HepG2 (cell line): ENCODE results near the gene GPAT3. TPM values are rescaled to one million over a fixed set of nuclear protein-coding genes. Genes with fewer than 3 reads are reported as not detected.

ENCODE experiments used
- ATAC-seq: fragments of 200-7000 bp; cut with Tn5 transposase; 3 replicates; pipeline ENCODE4 v1.9.1; 2020; ENCODE audit warnings: mild to moderate bottlenecking, moderate library complexity
- BruUV-seq: library from RNA; stranded (reverse); fragments of 400-500 nt; replicated peaks from 2 replicates; lab custom pipeline; 2021; lab: Mats Ljungman, UMichigan
- CTCF ChIA-PET: fragments of 300-600 bp; formaldehyde crosslinking; extraction: SDS; loops from one replicate; lab custom pipeline; 2021; ENCODE audit warnings: low total read pairs, inconsistent platforms, low intra/inter-chr PET ratio; lab: Yijun Ruan, JAX
- POLR2A ChIA-PET: fragments of 350-600 bp; sonication (Branson Sonifier 250); formaldehyde crosslinking; loops from one replicate; lab custom pipeline; 2020; ENCODE audit warnings: antibody characterized with exemption, inconsistent platforms; lab: Yijun Ruan, JAX
- DNase-seq: peaks from one replicate; pipeline ENCODE4 v3.0.0-alpha.2; 2015; ENCODE audit warnings: low spot score
- FAIRE-seq: peaks from 3 replicates; lab custom pipeline; 2011; peaks lifted over from hg19 to GRCh38; lab: Jason Lieb, UNC
- H2AFZ ChIP-seq: one replicate; pipeline ENCODE4 v1.6.1; 2011; ENCODE audit warnings: low read length, inconsistent platforms
- H3K27ac ChIP-seq: fragments of 300-600 bp; 3 replicates; pipeline ENCODE4 v1.8.0; 2011; ENCODE audit warnings: mixed run types, mild to moderate bottlenecking, mixed read lengths, low read length, inconsistent platforms; ENCODE audit not compliant: insufficient read depth; ENCODE audit errors: extremely low read length
- H3K27me3 ChIP-seq, 2 experiments: fragments of 200-600 bp in 1 of 2; 2 replicates in 1 of 2; 3 replicates in 1 of 2; pipeline versions ENCODE4 v1.6.0 to v1.8.0; 2011; ENCODE audit warnings: low read length in 2 of 2, mild to moderate bottlenecking in 2 of 2, moderate library complexity in 2 of 2, inconsistent platforms in 1 of 2; ENCODE audit not compliant: insufficient read depth in 2 of 2, control insufficient read depth in 1 of 2
- H3K36me3 ChIP-seq, 2 experiments: fragments of 200-600 bp in 1 of 2; replicated peaks in 1 of 2; 2 replicates in 1 of 2; 3 replicates in 1 of 2; pipeline versions ENCODE4 v1.5.1 to v1.8.0; 2011; ENCODE audit warnings: low read length in 2 of 2, inconsistent platforms in 1 of 2; ENCODE audit not compliant: insufficient read depth in 2 of 2, control insufficient read depth in 1 of 2
- H3K4me1 ChIP-seq: 2 replicates; pipeline ENCODE4 v1.5.1; 2012; ENCODE audit warnings: low read length, inconsistent platforms; ENCODE audit not compliant: insufficient read depth
- H3K4me2 ChIP-seq: 2 replicates; pipeline ENCODE4 v1.6.0; 2011; ENCODE audit warnings: low read depth, low read length, inconsistent platforms
- H3K4me3 ChIP-seq, 3 experiments: fragments of 200-600 bp in 1 of 3; sonication (generic), shearing (Covaris generic) in 1 of 3; replicated peaks in 1 of 3; 2 replicates each; pipeline ENCODE4 v1.5.1; 2011 to 2016; ENCODE audit warnings: low read length in 3 of 3, inconsistent platforms in 2 of 3, low read depth in 2 of 3, mild to moderate bottlenecking in 2 of 3, control low read depth in 1 of 3, mixed read lengths in 1 of 3; ENCODE audit not compliant: insufficient read depth in 1 of 3
- H3K79me2 ChIP-seq: one replicate; pipeline ENCODE4 v1.6.1; 2011; ENCODE audit warnings: low read length, inconsistent platforms; ENCODE audit not compliant: insufficient read depth
- H3K9ac ChIP-seq: 2 replicates; pipeline ENCODE4 v1.6.0; 2011; ENCODE audit warnings: mild to moderate bottlenecking, low read depth, low read length, inconsistent platforms; ENCODE audit not compliant: insufficient read depth
- H3K9me3 ChIP-seq: 2 replicates; pipeline ENCODE4 v1.5.1; 2012; ENCODE audit warnings: mild to moderate bottlenecking, low read length
- H4K20me1 ChIP-seq: 2 replicates; pipeline ENCODE4 v1.6.0; 2011; ENCODE audit warnings: inconsistent platforms, mild to moderate bottlenecking, low read length, moderate library complexity; ENCODE audit not compliant: insufficient read depth
- CEBPG ChIP-seq: IDR thresholded peaks from 2 replicates; pipeline ENCODE4 v1.6.1; 2016
- FOXO1 ChIP-seq: sonication (generic); formaldehyde crosslinking; IDR thresholded peaks from 2 replicates; pipeline ENCODE4 v1.4.0; 2020; ENCODE audit warnings: missing genetic modification reagents
- GFI1 ChIP-seq: sonication (generic); formaldehyde crosslinking; IDR thresholded peaks from 2 replicates; pipeline ENCODE4 v1.5.0; 2020; ENCODE audit warnings: missing genetic modification reagents, mild to moderate bottlenecking, borderline replicate concordance
- KDM5A ChIP-seq: fragments of 200-600 bp; sonication (generic); IDR thresholded peaks from 2 replicates; pipeline ENCODE4 v1.7.0; 2018; ENCODE audit warnings: antibody characterized with exemption, mild to moderate bottlenecking, low read length, borderline replicate concordance
- ZNF121 ChIP-seq: sonication (generic); formaldehyde crosslinking; IDR thresholded peaks from 2 replicates; pipeline ENCODE4 v1.5.0; 2020; ENCODE audit warnings: mild to moderate bottlenecking, missing genetic modification reagents
- ZNF292 ChIP-seq: sonication (generic); formaldehyde crosslinking; IDR thresholded peaks from 2 replicates; pipeline ENCODE4 v1.8.1; 2022; ENCODE audit warnings: mild to moderate bottlenecking, low read depth, missing genetic modification reagents, borderline replicate concordance
- ZNF557 ChIP-seq: sonication (generic); formaldehyde crosslinking; IDR thresholded peaks from 2 replicates; pipeline ENCODE4 v1.4.0; 2020; ENCODE audit warnings: missing genetic modification reagents
- ZNF766 ChIP-seq: sonication (generic); formaldehyde crosslinking; IDR thresholded peaks from 2 replicates; pipeline ENCODE4 v1.5.0; 2020; ENCODE audit warnings: missing genetic modification reagents, borderline replicate concordance
- WGBS: methylation state at CpG from one replicate; pipeline ENCODE4 v1.1.6; 2017; ENCODE audit warnings: low lambda C conversion rate; 5-methylcytosine and 5-hydroxymethylcytosine counted together
- in situ Hi-C: cut with HindIII; loops from 2 replicates; pipeline ENCODE4 v1.10.0; 2017; ENCODE audit warnings: low pct_unique_long_range_greater_than_20kb; ENCODE audit not compliant: extremely low pct_ligation_motif_present
- intact Hi-C: fragments of 100-400 bp; cut with micrococcal nuclease; formaldehyde crosslinking; loops from one replicate; pipeline ENCODE4 v1.10.0; 2022; ENCODE audit not compliant: unreplicated experiment
- polyA plus RNA-seq, 8 experiments: library from polyadenylated mRNA; depleted of rRNA in 3 of 8; stranded (reverse) in 7 of 8; unstranded in 1 of 8; fragments of >200 nt; fragmentation: Illumina TruSeq in 4 of 8; extraction: Trizol in 4 of 8; gene quantifications; 2 replicates each; pipeline versions ENCODE4 v1.2.1 to v1.2.3, GENCODE V29; 2011 to 2016; ENCODE audit warnings: low read depth in 4 of 8, missing spikeins in 1 of 8, mixed read lengths in 1 of 8; ENCODE audit not compliant: insufficient read depth in 1 of 8
- total RNA-seq, 5 experiments: library from RNA; depleted of rRNA; stranded (reverse); fragments of >200 nt; fragmentation: Illumina TruSeq; extraction: Trizol; gene quantifications; 2 replicates each; pipeline ENCODE4 v1.2.3, GENCODE V29; 2016; ENCODE audit warnings: low read depth in 1 of 5
- TF ChIP-seq, protein P1 (sequence below): sonication (generic); formaldehyde crosslinking; IDR thresholded peaks from 2 replicates; pipeline ENCODE4 v1.8.0; 2022; ENCODE audit warnings: low read depth, missing genetic modification reagents
- TF ChIP-seq, protein P2 (sequence below): sonication (generic); formaldehyde crosslinking; IDR thresholded peaks from 2 replicates; pipeline ENCODE4 v1.4.0; 2020; ENCODE audit warnings: missing genetic modification reagents, mild to moderate bottlenecking, borderline replicate concordance
- TF ChIP-seq, protein P3 (sequence below): IDR thresholded peaks from 2 replicates; pipeline ENCODE4 v1.6.1; 2016; ENCODE audit warnings: missing biosample characterization, missing genetic modification reagents, low read depth

GPAT3 gene
- total and polyA plus RNA-seq, 2 of the 13 experiments (the other 11 are each of a cell fraction or from before 2014, with no cell fraction given) = 2.4 to 2.6 TPM

DNA sequence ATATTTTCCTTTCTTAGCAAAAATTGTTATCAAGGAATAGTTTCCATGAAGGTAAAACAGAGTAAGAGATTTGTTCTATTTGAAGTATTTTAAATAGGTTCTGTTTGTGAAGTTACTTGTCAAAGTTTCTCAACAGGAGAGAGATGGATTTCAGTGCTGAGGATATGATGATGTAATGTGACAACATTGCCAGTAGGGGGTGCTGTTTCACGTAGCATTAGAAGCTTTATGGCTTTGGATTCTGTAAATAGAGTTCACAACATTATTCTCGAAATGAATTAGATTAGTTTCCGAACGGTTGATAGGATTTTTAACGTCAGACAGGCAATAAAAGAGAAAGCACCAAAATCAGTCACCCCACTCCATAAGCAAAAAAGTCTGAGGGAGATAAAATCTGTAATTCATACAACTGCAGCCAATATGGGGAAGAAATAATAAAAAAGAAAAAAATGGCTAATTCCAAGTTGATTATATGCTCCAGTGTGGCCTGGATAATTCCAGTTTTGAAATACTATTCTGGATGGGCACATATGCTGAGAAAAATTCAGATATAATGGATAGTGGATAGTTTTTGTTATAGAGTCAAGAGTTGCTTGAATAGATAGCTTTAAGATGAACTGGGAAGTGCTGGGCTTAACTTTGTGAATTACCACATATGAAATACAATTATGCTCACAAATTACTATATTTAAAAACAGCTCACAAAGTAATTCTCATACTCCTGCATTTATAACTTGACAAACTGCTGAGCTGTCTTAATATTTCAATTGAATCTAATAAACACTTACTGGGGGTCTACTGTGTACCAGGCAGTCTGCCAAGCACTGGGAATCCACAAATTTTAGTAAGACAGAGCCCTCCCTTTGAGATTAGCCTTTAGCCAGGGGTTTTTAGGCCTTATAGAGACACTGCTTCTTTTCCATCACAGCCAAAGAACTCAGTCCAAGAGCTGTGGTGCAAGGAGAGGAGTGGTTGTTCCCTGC lies 109.1 kb downstream of the GPAT3 start (continued):
- TF ChIP-seq, protein P1, sequence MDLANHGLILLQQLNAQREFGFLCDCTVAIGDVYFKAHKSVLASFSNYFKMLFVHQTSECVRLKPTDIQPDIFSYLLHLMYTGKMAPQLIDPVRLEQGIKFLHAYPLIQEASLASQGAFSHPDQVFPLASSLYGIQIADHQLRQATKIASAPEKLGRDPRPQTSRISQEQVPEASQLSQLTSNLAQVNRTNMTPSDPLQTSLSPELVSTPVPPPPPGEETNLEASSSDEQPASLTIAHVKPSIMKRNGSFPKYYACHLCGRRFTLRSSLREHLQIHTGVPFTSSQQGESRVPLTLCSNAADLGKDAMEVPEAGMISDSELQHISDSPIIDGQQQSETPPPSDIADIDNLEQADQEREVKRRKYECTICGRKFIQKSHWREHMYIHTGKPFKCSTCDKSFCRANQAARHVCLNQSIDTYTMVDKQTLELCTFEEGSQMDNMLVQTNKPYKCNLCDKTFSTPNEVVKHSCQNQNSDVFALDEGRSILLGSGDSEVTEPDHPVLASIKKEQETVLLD (CRISPR knock-in tag) = no peak
- peak; percentile 79 for TF ChIP-seq CEBPG (CRISPR knock-in tag)
- no peak for TF ChIP-seq ZNF121 (CRISPR knock-in tag)
- TF ChIP-seq ZNF557 (CRISPR knock-in tag) = no peak

DNA sequence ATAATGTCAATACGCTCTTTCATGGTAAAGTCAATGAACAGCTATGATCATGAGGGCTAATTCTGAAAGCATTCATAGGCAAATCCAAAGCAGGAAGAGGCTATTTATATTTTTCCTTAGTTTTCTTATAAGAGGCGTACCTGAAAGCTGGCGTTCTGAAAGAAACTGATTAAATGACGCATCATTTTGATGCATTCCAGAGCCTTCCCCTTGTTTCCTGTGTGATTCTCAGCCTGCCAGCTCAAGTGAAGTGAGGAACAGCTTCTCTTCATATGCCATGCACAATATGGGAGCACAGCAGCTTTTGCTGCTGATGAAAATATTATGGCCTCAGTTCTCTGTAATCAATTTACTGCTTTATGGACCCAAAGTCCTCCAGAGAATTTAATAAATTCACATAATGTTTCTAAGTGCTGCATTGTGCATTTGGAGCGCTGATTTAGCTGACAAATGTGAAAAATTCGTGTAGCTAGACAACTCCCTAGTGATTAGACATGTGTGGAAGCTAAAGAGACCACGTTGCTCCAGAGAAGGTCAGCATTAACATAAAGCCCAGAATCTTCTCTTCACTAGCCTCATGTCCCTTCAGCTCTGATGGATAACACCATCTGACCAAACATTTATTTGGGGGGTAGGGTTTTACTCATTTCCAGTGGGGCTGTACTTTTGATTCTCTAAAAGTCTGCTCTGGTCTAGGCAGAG lies 110.8 kb downstream of the GPAT3 start:
- ChIA-PET POLR2A (no interaction called here), CTCF (no interaction called here)
- no peaks in the 10 kb centered on the region for H3K9me3 ChIP-seq
- TF ChIP-seq, protein P2, sequence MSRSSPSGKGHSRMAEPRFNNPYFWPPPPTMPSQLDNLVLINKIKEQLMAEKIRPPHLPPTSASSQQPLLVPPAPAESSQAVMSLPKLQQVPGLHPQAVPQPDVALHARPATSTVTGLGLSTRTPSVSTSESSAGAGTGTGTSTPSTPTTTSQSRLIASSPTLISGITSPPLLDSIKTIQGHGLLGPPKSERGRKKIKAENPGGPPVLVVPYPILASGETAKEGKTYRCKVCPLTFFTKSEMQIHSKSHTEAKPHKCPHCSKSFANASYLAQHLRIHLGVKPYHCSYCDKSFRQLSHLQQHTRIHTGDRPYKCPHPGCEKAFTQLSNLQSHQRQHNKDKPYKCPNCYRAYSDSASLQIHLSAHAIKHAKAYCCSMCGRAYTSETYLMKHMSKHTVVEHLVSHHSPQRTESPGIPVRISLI (CRISPR knock-in tag) = no peak
- TF ChIP-seq, protein P3, sequence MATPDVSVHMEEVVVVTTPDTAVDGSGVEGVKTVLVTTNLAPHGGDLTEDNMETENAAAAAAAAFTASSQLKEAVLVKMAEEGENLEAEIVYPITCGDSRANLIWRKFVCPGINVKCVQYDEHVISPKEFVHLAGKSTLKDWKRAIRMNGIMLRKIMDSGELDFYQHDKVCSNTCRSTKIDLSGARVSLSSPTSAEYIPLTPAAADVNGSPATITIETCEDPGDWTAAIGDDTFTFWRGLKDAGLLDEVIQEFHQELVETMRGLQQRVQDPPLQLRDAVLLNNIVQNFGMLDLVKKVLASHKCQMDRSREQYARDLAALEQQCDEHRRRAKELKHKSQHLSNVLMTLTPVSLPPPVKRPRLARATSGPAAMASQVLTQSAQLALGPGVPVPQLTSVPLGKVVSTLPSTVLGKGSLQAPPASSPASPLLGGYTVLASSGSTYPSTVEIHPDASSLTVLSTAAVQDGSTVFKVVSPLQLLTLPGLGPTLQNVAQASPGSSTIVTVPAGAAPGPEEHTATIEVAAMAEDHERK (CRISPR knock-in tag) = no peak
- TF ChIP-seq ZNF292 (CRISPR knock-in tag) (no peak), ZNF766 (CRISPR knock-in tag) (no peak), GFI1 (CRISPR knock-in tag) (no peak), FOXO1 (CRISPR knock-in tag) (no peak), KDM5A (no peak)
- FAIRE-seq (no peak), ATAC-seq (no peak), DNase-seq (no peak)
- H2AFZ ChIP-seq = no peak overlapping the region
- intact Hi-C loops = loop anchor here (10.0 kb wide), 1 partner anchor 348 kb away; no protein-coding TSS in a partner anchor
- no TSS peak for BruUV-seq
- H3K4me3 ChIP-seq = no peak overlapping the region
- 5% methylated on average over 7 of the region's 7 CpGs for WGBS
- H3K4me2 ChIP-seq = no peak overlapping the region
- no peaks in the 10 kb centered on the region for H3K36me3 ChIP-seq
- H3K4me1 ChIP-seq = no peaks in the 10 kb centered on the region
- no peaks in the 10 kb centered on the region for H4K20me1 ChIP-seq
- no peak overlapping the region for H3K27ac ChIP-seq
- in situ Hi-C loops = loop anchor here (25.0 kb wide), 1 partner anchor 284 kb away; no protein-coding TSS in a partner anchor
- no peak overlapping the region for H3K9ac ChIP-seq
- H3K79me2 ChIP-seq = no peaks in the 10 kb centered on the region
- H3K27me3 ChIP-seq = peaks cover 0 to 2% of the 10 kb centered on the region in 2 experiments; a peak in 3 of 5 replicates
